Parietal lobe (tissue), 1 donor: ENCODE measurements around the gene DLST. TPM values are rescaled to one million over a fixed set of nuclear protein-coding genes. Genes with fewer than 3 reads are reported as not detected.

Experiments used
- total RNA-seq: library from RNA; depleted of rRNA; stranded (reverse); fragments of >200 nt; gene quantifications from one replicate; pipeline ENCODE4 v1.2.3, GENCODE V29; 2014

Gene DLST
- total RNA-seq, result 64.5 TPM

DNA sequence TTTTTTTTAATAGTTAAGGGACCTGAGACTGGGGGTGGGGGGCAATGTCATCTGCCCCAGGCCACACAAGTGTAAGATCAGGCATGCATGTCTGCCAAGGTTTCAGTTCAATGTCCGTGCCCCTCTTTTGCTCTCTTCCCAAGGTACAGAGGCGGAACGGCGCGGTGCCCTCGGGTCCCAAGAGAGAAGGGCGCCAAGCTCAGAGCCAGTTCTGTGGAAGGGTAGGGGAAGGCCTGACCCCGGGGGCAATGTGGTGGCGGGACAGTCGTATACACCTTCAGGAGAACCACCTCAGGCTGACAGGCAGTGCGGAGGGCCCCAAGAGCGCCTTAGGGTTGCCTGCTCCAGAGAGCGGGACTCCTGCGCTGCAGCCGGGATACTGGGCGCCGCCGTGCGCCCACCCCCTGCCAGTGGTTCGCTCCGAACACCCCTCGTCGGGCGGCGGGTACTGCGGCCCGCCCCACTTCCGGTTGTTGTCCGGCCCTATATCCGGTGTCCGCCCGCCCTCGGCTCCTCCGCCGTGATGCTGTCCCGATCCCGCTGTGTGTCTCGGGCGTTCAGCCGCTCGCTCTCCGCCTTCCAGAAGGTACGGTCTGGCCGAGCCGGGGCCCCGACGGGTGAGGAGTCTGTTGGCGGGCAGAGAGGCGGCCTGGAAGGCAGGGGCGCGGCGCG, at the start of gene DLST:
Gene DLST, plus strand, starts transcription at position 486 of the 672 bp plus-strand sequence. Its CDS starts 38 bp downstream, at position 524.

DNA sequence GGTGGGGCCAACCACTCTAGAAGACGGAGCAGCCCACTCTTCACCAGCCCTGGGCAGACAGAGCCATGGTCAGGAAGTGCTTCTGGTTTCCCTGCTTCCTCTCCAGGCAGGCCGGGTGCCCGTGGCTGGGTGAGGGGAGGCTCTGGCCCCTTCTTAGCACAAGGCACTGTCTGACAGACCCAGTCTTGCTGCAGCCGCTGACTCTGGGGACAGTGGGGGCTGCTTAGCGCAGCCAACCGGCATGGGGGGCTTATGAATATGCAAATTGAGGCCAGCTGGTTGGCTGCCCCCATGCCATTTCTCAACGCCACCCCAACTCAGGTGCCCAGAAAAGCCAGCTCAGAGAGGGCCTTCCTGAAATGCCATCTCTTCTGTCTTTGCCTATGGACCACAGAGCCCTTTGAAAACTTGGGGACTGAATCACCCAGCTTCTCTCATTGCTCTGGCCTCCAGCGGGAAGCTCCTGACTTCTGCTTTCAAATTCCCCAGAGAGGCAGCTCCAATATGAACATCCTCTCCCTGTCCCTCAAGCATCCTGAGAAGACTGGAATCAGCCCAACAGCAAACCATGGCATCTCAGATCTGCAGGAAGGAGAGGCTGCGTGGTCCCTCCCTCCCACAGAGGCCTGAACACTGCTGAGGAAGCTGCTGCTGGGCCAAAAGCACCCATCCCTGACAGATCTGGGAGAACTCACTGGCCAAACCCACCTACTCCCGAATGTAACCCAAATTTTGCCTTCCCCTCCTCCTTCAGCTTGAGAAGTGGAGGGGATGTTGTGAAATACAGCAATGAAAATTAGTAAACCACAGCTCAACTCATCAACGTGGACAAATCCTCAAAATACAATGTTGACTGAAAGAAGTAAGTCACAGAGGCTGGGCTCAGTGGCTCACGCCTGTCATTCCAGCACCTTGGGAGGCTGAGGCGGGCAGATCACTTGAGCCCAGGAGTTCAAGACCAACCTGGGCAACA, 5.5 kb upstream of the DLST start, which contains the start of gene PROX2:
Gene PROX2, minus strand, starts transcription at position 205 of the 973 bp plus-strand sequence. CDS start 12,311 bp downstream, outside the sequence.

GRCh38 chr14:74922752-74923401, 41.2 kb downstream of the DLST start, which contains the start of gene RPS6KL1:
Gene RPS6KL1 (minus strand): TSS chr14:74923260. CDS start chr14:74921541, 1,719 bp downstream.

Other genes starting within 250 kb of the DLST start
- 70.1 TPM for gene AREL1, start 168.8 kb upstream of the DLST start, total RNA-seq
- gene FCF1, start 168.8 kb upstream of the DLST start, total RNA-seq, result 21.0 TPM
- 231 TPM for gene YLPM1, start 118.6 kb upstream of the DLST start, total RNA-seq
- gene PROX2, start 5.8 kb upstream of the DLST start, total RNA-seq, result not detected
- gene RPS6KL1, start 41.3 kb downstream of the DLST start, total RNA-seq, result 47.0 TPM
- 0.94 TPM for gene PGF, start 73.7 kb downstream of the DLST start, total RNA-seq
- 37.6 TPM for gene EIF2B2, start 121.0 kb downstream of the DLST start, total RNA-seq
- 67.9 TPM for gene MLH3, start 169.6 kb downstream of the DLST start, total RNA-seq
- gene ACYP1, start 182.1 kb downstream of the DLST start, total RNA-seq, result 42.6 TPM
- 2.8 TPM for gene ZC2HC1C, start 187.7 kb downstream of the DLST start, total RNA-seq
- 49.5 TPM for gene NEK9, start 245.1 kb downstream of the DLST start, total RNA-seq